Muscle layer of colon (tissue), 2 donors: Measurements from ENCODE around the gene ANKS6.

ENCODE experiments used
- H3K27ac ChIP-seq: one replicate; pipeline ENCODE4 v1.7.0; 2013; ENCODE audit warnings: low read depth, mild to moderate bottlenecking, low read length, moderate library complexity
- H3K27me3 ChIP-seq, 2 donors: one replicate each; pipeline ENCODE4 v1.7.0; 2013; ENCODE audit warnings: low read length in 2 of 2, mild to moderate bottlenecking in 2 of 2; ENCODE audit not compliant: insufficient read depth in 2 of 2, control insufficient read depth in 1 of 2
- H3K36me3 ChIP-seq: one replicate; pipeline ENCODE4 v1.7.0; 2013; ENCODE audit warnings: mild to moderate bottlenecking, low read length; ENCODE audit not compliant: insufficient read depth
- H3K4me1 ChIP-seq: one replicate; pipeline ENCODE4 v1.7.0; 2013; ENCODE audit warnings: mild to moderate bottlenecking, low read length; ENCODE audit not compliant: insufficient read depth
- H3K4me3 ChIP-seq, 2 donors: one replicate each; pipeline ENCODE4 v1.7.0; 2013; ENCODE audit warnings: low read length in 2 of 2, low read depth in 1 of 2, mild to moderate bottlenecking in 1 of 2, moderate library complexity in 1 of 2
- H3K9ac ChIP-seq: one replicate; pipeline ENCODE4 v1.7.0; 2013; ENCODE audit warnings: low read length
- H3K9me3 ChIP-seq: one replicate; pipeline ENCODE4 v1.7.0; 2013; ENCODE audit warnings: mild to moderate bottlenecking, low read length
- donor health status: abdominal sarcoma.
- donor health status: Adenocarcinoma of cecum.

The ANKS6 gene

GRCh38 chr9:98796364-98797101 lies at the start of gene ANKS6:
TSS of gene ANKS6 (minus strand) at chr9:98796555. CDS start at chr9:98796491, 64 bp downstream.
- Histone ChIP-seq H3K27ac (peak within 1 kb of the TSS; percentile 85), H3K9me3 (no peaks in the 10 kb centered on the region), H3K4me3 (peak within 1 kb of the TSS; percentile 59 to 80), H3K9ac (peak within 1 kb of the TSS; percentile 86), H3K4me1 (peaks cover 19% of the 10 kb centered on the region), H3K36me3 (no peaks in the 10 kb centered on the region), H3K27me3 (no peaks in the 10 kb centered on the region)

GRCh38 chr9:98846081-98846480 lies 49.7 kb upstream of the ANKS6 start:
- H3K27me3 ChIP-seq = no peaks in the 10 kb centered on the region
- no peak overlapping the region for H3K27ac ChIP-seq
- peaks cover 18% of the 10 kb centered on the region for H3K4me1 ChIP-seq
- H3K9ac ChIP-seq = no peak overlapping the region
- no peaks in the 10 kb centered on the region for H3K9me3 ChIP-seq
- peaks cover 3% of the 10 kb centered on the region for H3K36me3 ChIP-seq
- no peak overlapping the region for H3K4me3 ChIP-seq

- H3K4me1 ChIP-seq = peaks cover 11% of the 10 kb centered on the region
- no peak overlapping the region for H3K27ac ChIP-seq
- peaks cover 11% of the 10 kb centered on the region for H3K36me3 ChIP-seq
- H3K27me3 ChIP-seq = no peaks in the 10 kb centered on the region
- no peak overlapping the region for H3K4me3 ChIP-seq
- H3K9me3 ChIP-seq = no peaks in the 10 kb centered on the region
- no peak overlapping the region for H3K9ac ChIP-seq
Measured at GRCh38 chr9:98842510-98842909, 46.2 kb upstream of the ANKS6 start.

- no peaks in the 10 kb centered on the region for H3K9me3 ChIP-seq
- peaks cover 19% of the 10 kb centered on the region for H3K36me3 ChIP-seq
- peaks cover 11% of the 10 kb centered on the region for H3K4me1 ChIP-seq
- no peaks in the 10 kb centered on the region for H3K27me3 ChIP-seq
- no peak overlapping the region for H3K4me3 ChIP-seq
- no peak overlapping the region for H3K9ac ChIP-seq
- no peak overlapping the region for H3K27ac ChIP-seq
Measured at GRCh38 chr9:98839724-98840123, 43.4 kb upstream of the ANKS6 start.

GRCh38 chr9:98838868-98839565 lies 42.7 kb upstream of the ANKS6 start:
- peaks cover 11% of the 10 kb centered on the region for H3K4me1 ChIP-seq
- no peak overlapping the region for H3K27ac ChIP-seq
- no peaks in the 10 kb centered on the region for H3K9me3 ChIP-seq
- no peaks in the 10 kb centered on the region for H3K27me3 ChIP-seq
- H3K36me3 ChIP-seq = peaks cover 19% of the 10 kb centered on the region
- H3K9ac ChIP-seq = no peak overlapping the region
- H3K4me3 ChIP-seq = no peak overlapping the region

- no peaks in the 10 kb centered on the region for H3K27me3 ChIP-seq
- peaks cover 16% of the 10 kb centered on the region for H3K36me3 ChIP-seq
- H3K9me3 ChIP-seq = no peaks in the 10 kb centered on the region
- no peak overlapping the region for H3K9ac ChIP-seq
- H3K27ac ChIP-seq = peak overlapping the region; percentile 12
- peaks cover 11% of the 10 kb centered on the region for H3K4me1 ChIP-seq
- H3K4me3 ChIP-seq = no peak overlapping the region
Measured at GRCh38 chr9:98838155-98838867, 42.0 kb upstream of the ANKS6 start.

- Histone ChIP-seq H3K27me3 (no peaks in the 10 kb centered on the region), H3K4me1 (peaks cover 11% of the 10 kb centered on the region), H3K9ac (no peak overlapping the region), H3K27ac (no peak overlapping the region), H3K36me3 (peaks cover 16% of the 10 kb centered on the region), H3K9me3 (no peaks in the 10 kb centered on the region), H3K4me3 (no peak overlapping the region)
Measured at GRCh38 chr9:98837516-98837915, 41.2 kb upstream of the ANKS6 start.

GRCh38 chr9:98836206-98836605 lies 39.9 kb upstream of the ANKS6 start:
- H3K36me3 ChIP-seq = peaks cover 16% of the 10 kb centered on the region
- H3K27me3 ChIP-seq = no peaks in the 10 kb centered on the region
- no peak overlapping the region for H3K9ac ChIP-seq
- no peaks in the 10 kb centered on the region for H3K9me3 ChIP-seq
- peaks cover 11% of the 10 kb centered on the region for H3K4me1 ChIP-seq
- H3K4me3 ChIP-seq = no peak overlapping the region
- no peak overlapping the region for H3K27ac ChIP-seq

GRCh38 chr9:98834386-98834785 lies 38.0 kb upstream of the ANKS6 start:
- no peak overlapping the region for H3K4me3 ChIP-seq

GRCh38 chr9:98833090-98833956 lies 37.0 kb upstream of the ANKS6 start:
- Histone ChIP-seq H3K36me3 (peaks cover 14% of the 10 kb centered on the region), H3K9me3 (no peaks in the 10 kb centered on the region), H3K27ac (no peak overlapping the region), H3K4me3 (no peak overlapping the region), H3K4me1 (peaks cover 4% of the 10 kb centered on the region), H3K9ac (no peak overlapping the region), H3K27me3 (no peaks in the 10 kb centered on the region)

More at GRCh38 chr9:98834386-98834785, 38.0 kb upstream of the ANKS6 start:
- Histone ChIP-seq H3K36me3 (peaks cover 16% of the 10 kb centered on the region), H3K27ac (no peak overlapping the region), H3K4me1 (peaks cover 11% of the 10 kb centered on the region), H3K27me3 (no peaks in the 10 kb centered on the region), H3K9me3 (no peaks in the 10 kb centered on the region), H3K9ac (no peak overlapping the region)

GRCh38 chr9:98832768-98833089 lies 36.4 kb upstream of the ANKS6 start:
- H3K27me3 ChIP-seq = no peaks in the 10 kb centered on the region
- peaks cover 8% of the 10 kb centered on the region for H3K36me3 ChIP-seq
- no peak overlapping the region for H3K4me3 ChIP-seq
- no peak overlapping the region for H3K9ac ChIP-seq
- H3K27ac ChIP-seq = no peak overlapping the region
- H3K9me3 ChIP-seq = no peaks in the 10 kb centered on the region
- H3K4me1 ChIP-seq = no peaks in the 10 kb centered on the region
